Activated CD8-positive, alpha-beta memory T cell treated with anti-CD3 and anti-CD28 coated beads, Interleukin-2, amount 10 ng/mL, durations not matched to agents 7 days and 5 days (primary cell): ENCODE measurements around the gene EMP2. TPM values are rescaled to one million over a fixed set of nuclear protein-coding genes. Genes with fewer than 3 reads are reported as not detected.
"Not testable (repeated sequence)": the region's sequence is repeated elsewhere in the genome, so short reads cannot be mapped to it uniquely, and the experiment has no call there.

Source experiments
- ATAC-seq: fragments of 150-1000 bp; cut with Tn5 transposase; one replicate; pipeline ENCODE4 v1.10.0; 2021; ENCODE audit warnings: moderate library complexity
- CTCF ChIA-PET: fragments of 350-600 bp; sonication (Branson Sonifier 250); formaldehyde crosslinking; loops from one replicate; lab custom pipeline; 2021; ENCODE audit warnings: antibody characterized with exemption; lab: Charles Lee
- DNase-seq: peaks from one replicate; pipeline ENCODE4 v3.0.0-alpha.2; 2020
- H3K27ac Mint-ChIP-seq: one replicate; pipeline ENCODE4 v1.8.0; 2021; ENCODE audit warnings: mild to moderate bottlenecking, mixed read lengths
- H3K27me3 Mint-ChIP-seq: one replicate; pipeline ENCODE4 v1.8.0; 2021; ENCODE audit warnings: mixed read lengths
- H3K36me3 Mint-ChIP-seq: one replicate; pipeline ENCODE4 v1.8.0; 2021; ENCODE audit warnings: mild to moderate bottlenecking, mixed read lengths
- H3K4me1 Mint-ChIP-seq: one replicate; pipeline ENCODE4 v1.8.0; 2021; ENCODE audit warnings: mixed read lengths
- H3K4me3 Mint-ChIP-seq: one replicate; pipeline ENCODE4 v1.8.0; 2021; ENCODE audit warnings: mild to moderate bottlenecking, moderate library complexity, mixed read lengths
- H3K9me3 Mint-ChIP-seq: one replicate; pipeline ENCODE4 v1.8.0; 2022; ENCODE audit warnings: low read depth, mixed read lengths
- total RNA-seq, 2 experiments: library from RNA; stranded (reverse); gene quantifications; one replicate each; pipeline ENCODE4 v1.2.3, GENCODE V29; 2021

Gene EMP2
- total RNA-seq, 2 experiments from 2014 or later, result not detected

DNA sequence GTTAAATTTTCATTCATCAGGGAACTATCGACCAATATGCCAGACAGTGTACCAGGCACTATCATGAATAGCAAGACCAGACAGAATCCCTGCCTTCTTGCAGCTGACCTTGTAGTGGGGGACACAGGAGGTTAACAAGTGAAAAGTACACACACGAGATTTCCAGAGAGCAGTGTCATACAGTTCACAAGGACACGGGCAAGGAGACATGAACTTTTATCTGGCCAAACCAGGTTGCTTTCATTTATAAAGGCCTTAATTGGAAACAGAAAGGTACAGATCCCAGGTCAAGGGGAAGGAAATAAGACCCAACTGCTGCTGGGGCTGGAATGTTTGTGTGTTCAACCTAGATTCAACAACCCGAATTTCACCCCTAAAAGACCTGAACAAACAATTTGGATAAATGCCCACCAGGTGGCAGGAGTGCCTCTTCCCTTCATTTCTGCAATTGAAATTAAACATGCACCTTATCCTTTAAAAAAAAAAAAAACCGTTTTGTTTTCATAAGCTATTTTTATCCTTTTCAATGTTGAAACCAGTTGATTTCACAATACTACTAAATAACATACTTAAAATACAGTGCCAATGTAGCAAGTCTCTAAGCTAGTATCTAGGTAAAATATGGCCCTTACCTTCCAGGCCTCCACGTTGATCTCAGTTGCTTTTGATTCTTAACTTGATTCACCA, 65.9 kb downstream of the EMP2 start:
- Mint-ChIP-seq H3K4me1 (peaks cover 3% of the 10 kb centered on the region), H3K27me3 (peaks cover 18% of the 10 kb centered on the region), H3K36me3 (no peaks in the 10 kb centered on the region), H3K9me3 (no peaks in the 10 kb centered on the region), H3K27ac (no peak overlapping the region), H3K4me3 (no peak overlapping the region)
- ATAC-seq, result no peak
- CTCF ChIA-PET, result interaction anchor here (0.6 to 5.3 kb wide), 22 partner anchors 11 to 477 kb away, joined by 3 to 66 read pairs (median 4); partner anchors contain the start of gene NUBP1
- peak; percentile 57 for DNase-seq

- Mint-ChIP-seq H3K9me3 (no peaks in the 10 kb centered on the region), H3K27ac (no peak overlapping the region), H3K36me3 (no peaks in the 10 kb centered on the region), H3K27me3 (peaks cover 19% of the 10 kb centered on the region), H3K4me3 (no peak overlapping the region), H3K4me1 (peaks cover 3% of the 10 kb centered on the region)
- DNase-seq (no peak), ATAC-seq (peak; percentile 23)
- CTCF ChIA-PET, result interaction anchor here (0.7 to 5.3 kb wide), 4 partner anchors 196 to 367 kb away, joined by 3 to 66 read pairs (median 24); no protein-coding TSS in a partner anchor
These were observed 68.6 kb downstream of the EMP2 start for GRCh38 chr16:10511829-10512228.

DNA sequence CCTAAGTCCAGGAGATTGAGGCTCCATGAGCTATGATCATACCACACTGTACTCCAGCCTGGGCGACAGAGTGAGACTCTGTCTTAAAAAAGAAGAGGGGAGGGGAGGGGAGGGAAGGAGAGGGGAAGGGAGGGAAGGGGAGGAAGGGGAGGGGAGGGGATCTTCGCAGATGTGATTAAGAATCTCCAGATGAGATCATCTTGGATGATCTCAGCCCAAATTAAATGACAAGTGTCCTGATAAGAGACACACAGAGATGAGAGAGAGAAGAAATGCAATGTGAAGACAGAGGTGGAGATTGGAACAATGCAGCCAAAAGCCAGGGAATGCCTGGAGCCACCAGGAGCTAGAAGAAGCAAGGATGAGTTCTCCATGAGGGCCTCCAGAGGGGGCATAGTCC, 70.1 kb downstream of the EMP2 start:
- Mint-ChIP-seq H3K27ac (no peak overlapping the region), H3K9me3 (no peaks in the 10 kb centered on the region), H3K27me3 (peaks cover 19% of the 10 kb centered on the region), H3K36me3 (no peaks in the 10 kb centered on the region), H3K4me3 (no peak overlapping the region), H3K4me1 (peaks cover 3% of the 10 kb centered on the region)
- ATAC-seq (no peak), DNase-seq (no peak)
- CTCF ChIA-PET, result interaction anchor here (1.3 to 5.2 kb wide), 6 partner anchors 191 to 255 kb away, joined by 3 to 44 read pairs (median 6); no protein-coding TSS in a partner anchor

DNA sequence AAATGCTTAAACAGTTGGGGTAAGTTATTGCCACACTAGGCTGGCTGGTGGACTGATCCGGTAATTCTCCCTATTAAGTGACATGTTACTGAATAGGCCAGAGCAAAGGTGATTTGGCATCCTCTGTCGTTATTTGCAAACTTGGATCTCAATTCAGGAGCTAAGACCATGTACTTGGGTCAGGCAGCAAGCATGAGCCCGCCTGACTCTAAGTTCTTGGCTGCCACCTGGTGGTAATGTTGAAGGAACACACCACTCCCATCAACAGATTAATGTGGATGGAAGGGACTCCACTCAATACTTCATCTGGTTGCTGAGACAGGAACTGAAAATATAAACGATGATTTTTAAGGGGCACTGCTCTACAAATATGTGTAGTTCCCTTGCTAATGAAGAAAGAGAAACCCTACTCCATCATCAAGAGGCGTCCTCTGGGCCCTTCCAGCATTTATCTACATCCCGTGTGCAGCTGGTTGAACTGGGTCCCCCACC, 70.8 kb downstream of the EMP2 start:
- peak; percentile 75 for DNase-seq
- H3K9me3 Mint-ChIP-seq, result no peaks in the 10 kb centered on the region
- no peaks in the 10 kb centered on the region for H3K36me3 Mint-ChIP-seq
- H3K4me1 Mint-ChIP-seq, result peaks cover 3% of the 10 kb centered on the region
- CTCF ChIA-PET, result interaction anchor here (0.7 to 5.2 kb wide), 9 partner anchors 176 to 254 kb away, joined by 3 to 44 read pairs (median 5); no protein-coding TSS in a partner anchor
- H3K4me3 Mint-ChIP-seq, result no peak overlapping the region
- peaks cover 19% of the 10 kb centered on the region for H3K27me3 Mint-ChIP-seq
- peak; percentile 84 for ATAC-seq
- no peak overlapping the region for H3K27ac Mint-ChIP-seq

GRCh38 chr16:10505286-10505685, 75.1 kb downstream of the EMP2 start:
- CTCF ChIA-PET, result interaction anchor here (0.7 to 2.1 kb wide), 4 partner anchors 18 to 248 kb away, joined by 3 to 9 read pairs (median 4); no protein-coding TSS in a partner anchor
- not testable (repeated sequence) for H3K9me3 Mint-ChIP-seq, ATAC-seq, H3K36me3 Mint-ChIP-seq, H3K27ac Mint-ChIP-seq, DNase-seq, H3K4me3 Mint-ChIP-seq, H3K4me1 Mint-ChIP-seq, H3K27me3 Mint-ChIP-seq

- CTCF ChIA-PET, result interaction anchor here (0.7 to 2.1 kb wide), 5 partner anchors 18 to 248 kb away, joined by 3 to 9 read pairs (median 3); no protein-coding TSS in a partner anchor
- ATAC-seq, result no peak
- H3K27ac Mint-ChIP-seq, result no peak overlapping the region
These were observed 76.0 kb downstream of the EMP2 start for GRCh38 chr16:10504404-10504885.

DNA sequence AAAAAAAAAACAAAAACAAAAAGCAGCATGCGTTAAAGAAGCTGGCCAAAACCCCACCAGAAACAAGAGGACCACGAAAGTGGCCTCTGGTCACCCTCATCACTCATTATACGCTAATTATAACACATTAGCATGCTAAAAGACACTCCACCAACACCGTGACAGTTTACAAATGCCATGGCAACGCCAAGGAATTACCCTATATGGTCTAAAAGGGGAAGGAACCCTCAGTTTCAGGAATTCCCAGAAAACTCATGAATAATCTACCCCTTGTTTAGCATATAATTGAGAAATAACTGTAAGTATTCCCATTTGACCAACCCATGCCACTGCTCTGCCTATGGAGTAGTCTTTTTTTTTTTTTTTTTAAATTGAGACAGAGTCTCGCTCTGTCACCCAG, 77.6 kb downstream of the EMP2 start:
- H3K27ac Mint-ChIP-seq, result no peak overlapping the region
- ATAC-seq (no peak), DNase-seq (no peak)
- no peaks in the 10 kb centered on the region for H3K36me3 Mint-ChIP-seq
- H3K4me1 Mint-ChIP-seq, result no peaks in the 10 kb centered on the region
- H3K4me3 Mint-ChIP-seq, result no peak overlapping the region
- CTCF ChIA-PET, result interaction anchor here (1.1 kb wide), 1 partner anchor 169 kb away, joined by 3 read pairs; no protein-coding TSS in a partner anchor
- H3K27me3 Mint-ChIP-seq, result no peaks in the 10 kb centered on the region
- H3K9me3 Mint-ChIP-seq, result no peaks in the 10 kb centered on the region

More at GRCh38 chr16:10504404-10504885, 76.0 kb downstream of the EMP2 start:
- no peaks in the 10 kb centered on the region for H3K9me3 Mint-ChIP-seq
- no peak for DNase-seq
- peaks cover under 1% of the 10 kb centered on the region for H3K27me3 Mint-ChIP-seq
- H3K4me1 Mint-ChIP-seq, result no peaks in the 10 kb centered on the region
- no peak overlapping the region for H3K4me3 Mint-ChIP-seq
- no peaks in the 10 kb centered on the region for H3K36me3 Mint-ChIP-seq

DNA sequence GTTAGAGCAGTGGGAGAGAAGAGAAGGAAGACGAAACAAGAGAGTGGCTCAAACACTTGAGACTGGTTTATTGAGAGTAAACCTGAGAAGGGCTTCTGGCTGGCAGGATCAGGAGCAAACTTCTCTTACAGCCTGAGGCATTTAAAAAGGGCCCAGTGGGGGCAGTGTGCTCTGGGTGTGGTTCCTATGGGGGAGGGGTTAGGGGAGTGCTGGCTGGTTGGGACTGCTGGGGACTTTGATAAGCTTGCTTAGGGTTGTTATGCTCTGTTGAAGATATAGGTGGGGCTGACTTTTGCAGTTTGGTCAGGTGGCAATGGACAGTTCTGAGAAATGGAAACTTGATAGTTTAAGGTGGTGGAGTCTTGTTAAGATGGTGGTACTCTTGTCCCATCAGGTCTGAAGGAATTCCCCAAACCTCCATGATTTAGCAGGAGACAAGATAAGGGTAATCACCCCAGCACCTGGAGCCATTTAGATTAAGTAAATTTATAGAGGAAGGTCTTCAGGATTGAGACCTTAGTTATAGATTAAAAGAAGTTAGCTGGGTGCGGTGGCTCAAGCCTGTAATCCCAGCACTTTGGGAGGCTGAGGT, 79.3 kb downstream of the EMP2 start:
- Mint-ChIP-seq H3K4me3 (no peak overlapping the region), H3K27ac (no peak overlapping the region), H3K9me3 (no peaks in the 10 kb centered on the region), H3K36me3 (no peaks in the 10 kb centered on the region), H3K4me1 (no peaks in the 10 kb centered on the region), H3K27me3 (no peaks in the 10 kb centered on the region)
- peak; percentile 41 for DNase-seq
- CTCF ChIA-PET, result interaction anchor here (1.5 kb wide), 1 partner anchor 179 kb away, joined by 5 read pairs; no protein-coding TSS in a partner anchor
- ATAC-seq, result peak; percentile 62

DNA sequence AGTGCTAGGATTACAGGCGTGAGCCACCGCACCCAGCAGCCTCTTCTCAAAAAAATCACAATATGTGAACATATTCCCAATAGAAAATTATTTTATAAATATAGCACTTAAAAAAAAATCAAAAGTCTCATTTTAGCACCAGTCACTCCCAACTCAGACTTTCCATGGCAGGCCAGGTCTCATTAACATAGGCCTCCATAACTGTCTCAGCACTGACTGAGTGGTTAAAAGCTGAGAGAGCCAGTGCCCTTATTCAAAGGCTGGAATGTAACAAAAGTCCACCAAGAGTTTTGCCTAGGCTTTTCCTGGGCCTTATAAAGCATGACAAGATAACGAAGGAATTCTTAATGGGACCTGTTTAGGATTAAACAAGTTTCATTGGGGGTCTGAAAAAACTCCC, 79.8 kb downstream of the EMP2 start:
- Mint-ChIP-seq H3K27ac (no peak overlapping the region), H3K4me1 (no peaks in the 10 kb centered on the region), H3K36me3 (no peaks in the 10 kb centered on the region), H3K27me3 (no peaks in the 10 kb centered on the region), H3K4me3 (no peak overlapping the region), H3K9me3 (no peaks in the 10 kb centered on the region)
- DNase-seq (peak; percentile 41), ATAC-seq (no peak)
- CTCF ChIA-PET, result interaction anchor here (1.5 kb wide), 1 partner anchor 179 kb away, joined by 5 read pairs; no protein-coding TSS in a partner anchor

- CTCF ChIA-PET, result interaction anchor here (0.7 to 1.3 kb wide), 4 partner anchors 14 to 183 kb away, joined by 3 to 4 read pairs (median 3); no protein-coding TSS in a partner anchor
- Mint-ChIP-seq H3K4me3 (no peak overlapping the region), H3K27me3 (no peaks in the 10 kb centered on the region), H3K36me3 (peaks cover 1% of the 10 kb centered on the region), H3K9me3 (peaks cover 7% of the 10 kb centered on the region), H3K4me1 (no peaks in the 10 kb centered on the region), H3K27ac (no peak overlapping the region)
- DNase-seq (peak; percentile 54), ATAC-seq (peak; percentile 35)
These were observed 83.0 kb downstream of the EMP2 start for GRCh38 chr16:10497132-10498101.

DNA sequence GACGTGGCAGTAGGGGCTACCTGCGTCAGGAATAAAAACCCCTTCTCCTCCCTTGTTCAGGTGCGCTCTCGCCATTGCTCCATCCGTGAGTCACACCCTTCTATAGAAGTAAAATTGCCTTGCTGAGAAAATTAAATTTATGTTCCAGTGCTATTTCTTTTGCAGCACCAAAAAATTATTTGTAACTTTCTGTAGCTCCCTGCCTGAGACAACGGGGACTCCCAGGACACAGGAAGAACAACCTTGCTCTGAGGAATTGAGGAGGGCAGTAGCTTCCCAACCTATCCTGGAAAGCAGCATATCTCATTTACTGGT, 85.4 kb downstream of the EMP2 start:
- CTCF ChIA-PET, result no interaction called here
- DNase-seq, result no peak
- H3K4me3 Mint-ChIP-seq, result no peak overlapping the region
- peaks cover 7% of the 10 kb centered on the region for H3K9me3 Mint-ChIP-seq
- no peaks in the 10 kb centered on the region for H3K4me1 Mint-ChIP-seq
- peaks cover 3% of the 10 kb centered on the region for H3K27me3 Mint-ChIP-seq
- ATAC-seq, result no peak
- peaks cover 1% of the 10 kb centered on the region for H3K36me3 Mint-ChIP-seq
- no peak overlapping the region for H3K27ac Mint-ChIP-seq

DNA sequence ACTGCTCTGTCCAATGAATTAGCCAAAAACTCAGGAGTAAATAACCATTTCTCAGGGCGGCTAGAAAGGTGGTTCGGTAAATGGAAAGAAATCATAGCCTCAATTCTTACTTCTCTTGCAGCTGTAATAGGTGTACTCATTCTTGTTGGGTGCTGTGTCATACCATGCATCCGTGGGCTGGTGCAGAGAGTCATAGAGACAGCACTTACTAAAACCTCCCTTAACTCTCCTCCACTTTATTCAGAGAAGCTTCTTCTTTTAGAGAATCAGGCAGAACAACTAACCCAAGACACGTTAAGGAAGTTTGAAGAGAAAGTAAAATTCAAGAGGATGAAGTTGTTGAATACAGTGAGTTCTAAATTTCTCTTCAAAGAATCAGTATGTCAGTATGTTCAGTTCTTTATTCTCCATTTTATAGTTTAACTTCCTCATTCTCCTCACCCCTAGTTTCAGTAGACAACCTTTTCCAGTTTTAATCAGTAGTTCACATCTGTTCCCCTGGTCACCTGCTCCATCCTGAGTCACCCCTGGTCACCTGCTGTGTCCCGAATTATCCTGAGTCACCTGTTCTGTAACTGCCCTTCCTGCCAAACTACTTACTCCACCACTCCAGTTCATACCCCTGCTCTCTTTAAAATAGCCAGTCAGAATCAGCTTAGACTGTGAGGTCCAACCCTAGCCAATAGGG, 85.9 kb downstream of the EMP2 start:
- no peak overlapping the region for H3K27ac Mint-ChIP-seq
- peaks cover 3% of the 10 kb centered on the region for H3K27me3 Mint-ChIP-seq
- no peak for ATAC-seq
- no peak for DNase-seq
- peaks cover 1% of the 10 kb centered on the region for H3K36me3 Mint-ChIP-seq
- CTCF ChIA-PET, result no interaction called here
- H3K4me3 Mint-ChIP-seq, result no peak overlapping the region
- H3K9me3 Mint-ChIP-seq, result peaks cover 7% of the 10 kb centered on the region
- H3K4me1 Mint-ChIP-seq, result no peaks in the 10 kb centered on the region
